ENCODE measurements around the gene KRTAP10-2. TPM values are rescaled to one million over a fixed set of nuclear protein-coding genes. Genes with fewer than 3 reads are reported as not detected.

Gene KRTAP10-2
- total and polyA plus RNA-seq, 2 experiments from 2014 or later: not detected

GRCh38 chr21:44590311-44590721, 39.0 kb upstream of the KRTAP10-2 start:
- no peaks in the 10 kb centered on the region for H3K79me2 ChIP-seq (ENCODE audit: insufficient read depth)
- H3F3A ChIP-seq (ENCODE audit: insufficient read depth): no peaks in the 10 kb centered on the region
- in situ Hi-C loops (cut with MboI): loop anchor here (25.0 kb wide), 1 partner anchor 528 kb away; no protein-coding TSS in a partner anchor
- no peak overlapping the region for H3K27ac ChIP-seq
- no peak for DNase-seq
- H3K27me3 ChIP-seq (replicated peaks; ENCODE audit: insufficient read depth): no peaks in the 10 kb centered on the region; the same call in 1 of the 2 replicates
- no peak overlapping the region for H2AFZ ChIP-seq
- no peaks in the 10 kb centered on the region for H3K9me2 ChIP-seq (ENCODE audit: insufficient read depth)
- TF ChIP-seq EZH2phosphoT487 (IDR thresholded peaks at IDR 0.05; ENCODE audit: insufficient read depth, low read depth) (no peak), EZH2 (IDR thresholded peaks at IDR 0.05; ENCODE audit: insufficient read depth, poor library complexity, severe bottlenecking) (no peak)
- H3K9me3 ChIP-seq (ENCODE audit: low read depth): no peaks in the 10 kb centered on the region
- no peak overlapping the region for H3K4me3 ChIP-seq
- H4K20me1 ChIP-seq (ENCODE audit: insufficient read depth): no peaks in the 10 kb centered on the region
- H3K9ac ChIP-seq: no peak overlapping the region
- no peaks in the 10 kb centered on the region for H3K4me1 ChIP-seq (ENCODE audit: insufficient read depth)
- no peak overlapping the region for H3K4me2 ChIP-seq (ENCODE audit: unreplicated experiment)
- 34 to 47% methylated on average over 6 to 10 of the region's 10 CpGs for WGBS, 2 experiments (ENCODE audit: low coverage in 1 of 2, low lambda C conversion rate in 2 of 2, missing lambda C conversion rate in 2 of 2)
- no peaks in the 10 kb centered on the region for H3K36me3 ChIP-seq (ENCODE audit: low read depth)

GRCh38 chr21:44589586-44590305, 38.4 kb upstream of the KRTAP10-2 start:
- no peaks in the 10 kb centered on the region for H3F3A ChIP-seq (ENCODE audit: insufficient read depth)
- WGBS, 2 experiments (ENCODE audit: low coverage in 1 of 2, low lambda C conversion rate in 2 of 2, missing lambda C conversion rate in 2 of 2): 51 to 52% methylated on average over 20 to 24 of the region's 24 CpGs
- no peak for DNase-seq
- no peak overlapping the region for H3K9ac ChIP-seq
- TF ChIP-seq EZH2 (IDR thresholded peaks at IDR 0.05; ENCODE audit: insufficient read depth, poor library complexity, severe bottlenecking): no peak
- TF ChIP-seq EZH2phosphoT487 (IDR thresholded peaks at IDR 0.05; ENCODE audit: insufficient read depth, low read depth): no peak
- in situ Hi-C loops (cut with MboI): loop anchor here (25.0 kb wide), 1 partner anchor 527 kb away; no protein-coding TSS in a partner anchor
- H3K4me3 ChIP-seq: no peak overlapping the region
- H3K4me1 ChIP-seq (ENCODE audit: insufficient read depth): no peaks in the 10 kb centered on the region
- H3K79me2 ChIP-seq (ENCODE audit: insufficient read depth): no peaks in the 10 kb centered on the region
- no peaks in the 10 kb centered on the region for H3K27me3 ChIP-seq (replicated peaks; ENCODE audit: insufficient read depth)
- no peaks in the 10 kb centered on the region for H3K36me3 ChIP-seq (ENCODE audit: low read depth)
- no peak overlapping the region for H3K4me2 ChIP-seq (ENCODE audit: unreplicated experiment)
- no peaks in the 10 kb centered on the region for H3K9me3 ChIP-seq (ENCODE audit: low read depth)
- H2AFZ ChIP-seq: no peak overlapping the region
- H3K27ac ChIP-seq: no peak overlapping the region
- no peaks in the 10 kb centered on the region for H4K20me1 ChIP-seq (ENCODE audit: insufficient read depth)
- no peaks in the 10 kb centered on the region for H3K9me2 ChIP-seq (ENCODE audit: insufficient read depth)

- Histone ChIP-seq H2AFZ (no peak overlapping the region), H3K4me2 (ENCODE audit: unreplicated experiment) (no peak overlapping the region), H3K4me3 (no peak overlapping the region), H3K9ac (no peak overlapping the region), H4K20me1 (ENCODE audit: insufficient read depth) (no peaks in the 10 kb centered on the region), H3K79me2 (ENCODE audit: insufficient read depth) (no peaks in the 10 kb centered on the region), H3K9me2 (ENCODE audit: insufficient read depth) (no peaks in the 10 kb centered on the region), H3F3A (ENCODE audit: insufficient read depth) (no peaks in the 10 kb centered on the region), H3K36me3 (ENCODE audit: low read depth) (no peaks in the 10 kb centered on the region), H3K9me3 (ENCODE audit: low read depth) (no peaks in the 10 kb centered on the region), H3K27ac (no peak overlapping the region), H3K27me3 (replicated peaks; ENCODE audit: insufficient read depth) (no peaks in the 10 kb centered on the region), H3K4me1 (ENCODE audit: insufficient read depth) (no peaks in the 10 kb centered on the region)
- 40 to 56% methylated on average over 2 of the region's 2 CpGs for WGBS, 2 experiments (ENCODE audit: low coverage in 1 of 2, low lambda C conversion rate in 2 of 2, missing lambda C conversion rate in 2 of 2)
- TF ChIP-seq EZH2 (IDR thresholded peaks at IDR 0.05; ENCODE audit: insufficient read depth, poor library complexity, severe bottlenecking) (no peak), EZH2phosphoT487 (IDR thresholded peaks at IDR 0.05; ENCODE audit: insufficient read depth, low read depth) (no peak)
- in situ Hi-C loops (cut with MboI): loop anchor here (25.0 kb wide), 1 partner anchor 527 kb away; no protein-coding TSS in a partner anchor
- no peak for DNase-seq
Measured at GRCh38 chr21:44589094-44589493, 37.8 kb upstream of the KRTAP10-2 start.

GRCh38 chr21:44585892-44586291, 34.6 kb upstream of the KRTAP10-2 start:
- Histone ChIP-seq H3K4me1 (ENCODE audit: insufficient read depth) (no peaks in the 10 kb centered on the region), H3K79me2 (ENCODE audit: insufficient read depth) (no peaks in the 10 kb centered on the region), H3K9me3 (ENCODE audit: low read depth) (no peaks in the 10 kb centered on the region), H3K36me3 (ENCODE audit: low read depth) (no peaks in the 10 kb centered on the region), H2AFZ (no peak overlapping the region), H3K27me3 (replicated peaks; ENCODE audit: insufficient read depth) (no peaks in the 10 kb centered on the region), H3K9me2 (ENCODE audit: insufficient read depth) (no peaks in the 10 kb centered on the region), H3K4me3 (no peak overlapping the region), H3K27ac (no peak overlapping the region), H3F3A (ENCODE audit: insufficient read depth) (no peaks in the 10 kb centered on the region), H4K20me1 (ENCODE audit: insufficient read depth) (no peaks in the 10 kb centered on the region), H3K9ac (no peak overlapping the region), H3K4me2 (ENCODE audit: unreplicated experiment) (no peak overlapping the region)
- DNase-seq: no peak
- TF ChIP-seq EZH2phosphoT487 (IDR thresholded peaks at IDR 0.05; ENCODE audit: insufficient read depth, low read depth): no peak
- TF ChIP-seq EZH2 (IDR thresholded peaks at IDR 0.05; ENCODE audit: insufficient read depth, poor library complexity, severe bottlenecking): no peak
- in situ Hi-C loops (cut with MboI): loop anchor here (25.0 kb wide), 1 partner anchor 524 kb away; no protein-coding TSS in a partner anchor
- 14 to 23% methylated on average over 3 of the region's 3 CpGs for WGBS, 2 experiments (ENCODE audit: low coverage in 1 of 2, low lambda C conversion rate in 2 of 2, missing lambda C conversion rate in 2 of 2)

All from GM23248 (cell line).